ENCODE measurements around the gene NAT14. TPM values are rescaled to one million over a fixed set of nuclear protein-coding genes. Genes with fewer than 3 reads are reported as not detected.

NAT14 gene
- total and polyA plus RNA-seq, 7 experiments from 2014 or later, result 1.7 to 12.8 (median 3.5) TPM

GRCh38 chr19:55461259-55461973 is 23.6 kb upstream of the NAT14 start, which contains the start of gene ISOC2:
TSS of gene ISOC2 (minus strand) at chr19:55461642. CDS start at chr19:55456486, 5,156 bp downstream.
- peaks cover 4 to 12% of the 10 kb centered on the region in 2 donors for H3K4me1 ChIP-seq (ENCODE audit: control insufficient read depth in 2 of 2, insufficient read depth in 2 of 2, low read length in 2 of 2)
- H3K27me3 ChIP-seq (ENCODE audit: control insufficient read depth in 2 of 2, insufficient read depth in 2 of 2, low read length in 2 of 2), result no peaks in the 10 kb centered on the region
- POLR2A ChIA-PET, result interaction anchor here (0.6 to 2.6 kb wide), 11 partner anchors 14 to 207 kb away, joined by 3 to 29 read pairs (median 5); partner anchors contain the start of genes KMT5C, PPP6R1, TMEM238 and U2AF2
- H3K27ac ChIP-seq (ENCODE audit: low read depth, low read length), result peak within 1 kb of the TSS; percentile 79
- no peaks in the 10 kb centered on the region for H3K9me3 Mint-ChIP-seq
- H3K4me1 Mint-ChIP-seq, result peaks cover 14 to 33% (median 20%) of the 10 kb centered on the region in 7 donors
- intact Hi-C loops (cut with micrococcal nuclease), result loop anchor here (1.0 to 2.0 kb wide), 10 partner anchors 15 to 398 kb away; partner anchors contain the start of genes ZNF628 (in 2 of the 2), HSPBP1 (in 1 of the 2), KMT5C (in 1 of the 2) and PPP1R12C (in 1 of the 2)
- peak within 1 kb of the TSS; percentile 86 to 99 (median 92) for H3K4me3 Mint-ChIP-seq
- H3K36me3 ChIP-seq (ENCODE audit: control insufficient read depth in 2 of 3, insufficient read depth in 3 of 3, low read length in 3 of 3), result no peaks in the 10 kb centered on the region
- no peaks in the 10 kb centered on the region for H3K36me3 Mint-ChIP-seq
- peak within 1 kb of the TSS; percentile 91 for H3K4me3 ChIP-seq (ENCODE audit: low read length)
- DNase-seq (peak; percentile 99 to 100 (median 100)), ATAC-seq (peak; percentile 98)
- H3K9me3 ChIP-seq (ENCODE audit: control insufficient read depth in 2 of 3, low read length in 3 of 3), result no peaks in the 10 kb centered on the region
- H3K27me3 Mint-ChIP-seq, result peaks cover 0 to 2% (median 0%) of the 10 kb centered on the region in 5 donors
- peak within 1 kb of the TSS; percentile 68 to 94 (median 90) for H3K27ac Mint-ChIP-seq
- CTCF ChIA-PET, result interaction anchor here (0.7 to 1.2 kb wide), 4 partner anchors 24 to 172 kb away, joined by 3 to 6 read pairs (median 4); no protein-coding TSS in a partner anchor

GRCh38 chr19:55461974-55462626 is 22.9 kb upstream of the NAT14 start:
- POLR2A ChIA-PET, result interaction anchor here (0.6 to 2.6 kb wide), 10 partner anchors 14 to 203 kb away, joined by 3 to 29 read pairs (median 5); partner anchors contain the start of genes KMT5C, PPP6R1, TMEM238 and U2AF2

DNA sequence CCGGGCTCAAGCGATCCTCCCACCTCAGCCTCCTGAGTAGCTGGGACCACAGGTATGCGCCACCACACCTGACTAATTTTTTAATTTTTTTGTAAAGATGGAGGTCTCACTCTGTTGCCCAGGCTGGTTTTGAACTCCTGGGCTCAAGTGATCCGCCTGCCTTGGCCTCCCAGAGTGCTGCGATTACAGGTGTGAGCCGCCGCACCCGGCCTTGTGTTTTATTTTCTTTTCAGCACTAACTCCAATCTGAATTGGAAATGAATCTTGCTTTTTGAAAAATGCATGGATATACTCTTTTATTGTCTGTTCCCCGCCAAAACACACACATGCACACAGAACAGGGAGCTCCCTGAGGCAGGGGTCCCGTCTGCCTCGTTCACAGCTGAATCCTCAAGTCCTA is 22.3 kb upstream of the NAT14 start:
- POLR2A ChIA-PET, result interaction anchor here (1.4 to 2.6 kb wide), 2 partner anchors 13 to 170 kb away, joined by 4 to 29 read pairs; partner anchors contain the start of gene ZNF628

More at GRCh38 chr19:55461974-55462626, 22.9 kb upstream of the NAT14 start:
- H3K4me3 ChIP-seq (ENCODE audit: low read length), result peak overlapping the region; percentile 91
- CTCF ChIA-PET, result interaction anchor here (0.7 to 1.2 kb wide), 4 partner anchors 25 to 171 kb away, joined by 3 to 6 read pairs (median 4); no protein-coding TSS in a partner anchor
- DNase-seq (no peak), ATAC-seq (no peak)
- peaks cover 4 to 12% of the 10 kb centered on the region in 2 donors for H3K4me1 ChIP-seq (ENCODE audit: control insufficient read depth in 2 of 2, insufficient read depth in 2 of 2, low read length in 2 of 2)
- no peaks in the 10 kb centered on the region for H3K9me3 ChIP-seq (ENCODE audit: control insufficient read depth in 2 of 3, low read length in 3 of 3)
- Mint-ChIP-seq H3K27me3 (peaks cover 0 to 2% (median 0%) of the 10 kb centered on the region in 5 donors), H3K27ac (peak overlapping the region; percentile 68 to 94 (median 90)), H3K4me1 (peaks cover 14 to 33% (median 20%) of the 10 kb centered on the region in 7 donors), H3K4me3 (peak overlapping the region; percentile 86 to 99 (median 92)), H3K9me3 (no peaks in the 10 kb centered on the region), H3K36me3 (no peaks in the 10 kb centered on the region)
- H3K27ac ChIP-seq (ENCODE audit: low read depth, low read length), result peak overlapping the region; percentile 79
- intact Hi-C loops (cut with micrococcal nuclease), result loop anchor here (1.0 to 2.0 kb wide), 10 partner anchors 14 to 399 kb away; partner anchors contain the start of genes ZNF628 (in 2 of the 2), HSPBP1 (in 1 of the 2), KMT5C (in 1 of the 2) and PPP1R12C (in 1 of the 2)
- H3K36me3 ChIP-seq (ENCODE audit: control insufficient read depth in 2 of 3, insufficient read depth in 3 of 3, low read length in 3 of 3), result no peaks in the 10 kb centered on the region
- no peaks in the 10 kb centered on the region for H3K27me3 ChIP-seq (ENCODE audit: control insufficient read depth in 2 of 2, insufficient read depth in 2 of 2, low read length in 2 of 2)

GRCh38 chr19:55463583-55464031 is 21.4 kb upstream of the NAT14 start:
- H3K4me3 ChIP-seq (ENCODE audit: low read length), result no peak overlapping the region
- ATAC-seq (no peak), DNase-seq (no peak)
- H3K27ac Mint-ChIP-seq, result no peak overlapping the region
- intact Hi-C loops (cut with micrococcal nuclease), result no loop called here
- H3K4me1 ChIP-seq (ENCODE audit: control insufficient read depth in 2 of 2, insufficient read depth in 2 of 2, low read length in 2 of 2), result peaks cover 4 to 12% of the 10 kb centered on the region in 2 donors
- H3K27me3 ChIP-seq (ENCODE audit: control insufficient read depth in 2 of 2, insufficient read depth in 2 of 2, low read length in 2 of 2), result no peaks in the 10 kb centered on the region
- peaks cover 0 to 5% (median 0%) of the 10 kb centered on the region in 5 donors for H3K27me3 Mint-ChIP-seq
- H3K36me3 Mint-ChIP-seq, result no peaks in the 10 kb centered on the region
- H3K36me3 ChIP-seq (ENCODE audit: control insufficient read depth in 2 of 3, insufficient read depth in 3 of 3, low read length in 3 of 3), result no peaks in the 10 kb centered on the region
- no peak overlapping the region for H3K27ac ChIP-seq (ENCODE audit: low read depth, low read length)
- ChIA-PET POLR2A (interaction anchor here (2.6 kb wide), 1 partner anchor 12 kb away, joined by 29 read pairs; the partner anchor contains the start of gene ZNF628), CTCF (no interaction called here)
- no peaks in the 10 kb centered on the region for H3K9me3 ChIP-seq (ENCODE audit: control insufficient read depth in 2 of 3, low read length in 3 of 3)
- H3K9me3 Mint-ChIP-seq, result peaks cover 0 to 1% (median 0%) of the 10 kb centered on the region in 11 donors
- peak overlapping the region in 1 of 10 donors; percentile 45 for H3K4me3 Mint-ChIP-seq
- peaks cover 17 to 36% (median 20%) of the 10 kb centered on the region in 7 donors for H3K4me1 Mint-ChIP-seq

More for the DNA sequence above, 22.3 kb upstream of the NAT14 start:
- Histone ChIP-seq H3K9me3 (ENCODE audit: control insufficient read depth in 2 of 3, low read length in 3 of 3) (no peaks in the 10 kb centered on the region), H3K27me3 (ENCODE audit: control insufficient read depth in 2 of 2, insufficient read depth in 2 of 2, low read length in 2 of 2) (no peaks in the 10 kb centered on the region), H3K36me3 (ENCODE audit: control insufficient read depth in 2 of 3, insufficient read depth in 3 of 3, low read length in 3 of 3) (no peaks in the 10 kb centered on the region), H3K4me1 (ENCODE audit: control insufficient read depth in 2 of 2, insufficient read depth in 2 of 2, low read length in 2 of 2) (peaks cover 4 to 12% of the 10 kb centered on the region in 2 donors), H3K4me3 (ENCODE audit: low read length) (no peak overlapping the region), H3K27ac (ENCODE audit: low read depth, low read length) (no peak overlapping the region)
- CTCF ChIA-PET, result interaction anchor here (1.2 kb wide), 1 partner anchor 170 kb away, joined by 3 read pairs; no protein-coding TSS in a partner anchor
- intact Hi-C loops (cut with micrococcal nuclease), result no loop called here
- Mint-ChIP-seq H3K27me3 (peaks cover 0 to 5% (median 0%) of the 10 kb centered on the region in 5 donors), H3K27ac (peak overlapping the region in 5 of 9 donors; percentile 52 to 92 (median 68)), H3K36me3 (no peaks in the 10 kb centered on the region), H3K4me3 (peak overlapping the region; percentile 86 to 99 (median 92)), H3K4me1 (peaks cover 14 to 36% (median 20%) of the 10 kb centered on the region in 7 donors), H3K9me3 (peaks cover 0 to 1% (median 0%) of the 10 kb centered on the region in 11 donors)
- DNase-seq (no peak), ATAC-seq (no peak)

DNA sequence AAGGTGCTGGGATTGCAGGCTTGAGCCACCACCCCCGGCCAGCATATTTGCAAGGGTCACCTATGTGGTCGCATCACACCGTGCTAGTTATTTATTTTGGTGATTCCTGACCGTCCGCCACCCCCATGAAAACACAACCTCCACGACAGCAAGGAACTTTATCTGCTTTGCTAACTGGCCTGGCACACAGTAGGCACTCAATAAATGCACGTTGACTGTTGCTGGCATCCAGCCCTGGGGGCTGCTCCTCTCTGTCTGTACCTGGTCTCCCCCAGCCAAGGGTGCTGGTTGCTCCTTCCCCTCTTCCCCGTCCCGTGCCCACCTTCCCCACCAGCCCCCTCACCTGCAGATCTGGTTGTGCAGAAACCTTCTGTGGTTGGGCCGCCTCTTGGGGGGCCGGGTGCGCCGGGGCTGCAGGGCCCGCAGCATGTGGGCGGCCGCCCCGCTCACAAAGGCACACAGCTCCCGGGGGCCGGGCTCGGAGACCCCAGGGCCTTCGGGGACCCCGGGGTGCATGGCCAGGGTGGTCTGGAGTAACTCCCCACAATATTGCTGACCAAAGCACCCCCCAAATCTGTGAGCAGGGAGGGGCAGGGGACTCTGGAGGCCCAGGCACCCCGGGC is 20.8 kb upstream of the NAT14 start:
- H3K4me1 ChIP-seq (ENCODE audit: control insufficient read depth in 2 of 2, insufficient read depth in 2 of 2, low read length in 2 of 2), result peaks cover 4 to 12% of the 10 kb centered on the region in 2 donors
- no peak overlapping the region for H3K4me3 ChIP-seq (ENCODE audit: low read length)
- Mint-ChIP-seq H3K36me3 (no peaks in the 10 kb centered on the region), H3K27ac (no peak overlapping the region), H3K9me3 (peaks cover 0 to 1% (median 0%) of the 10 kb centered on the region in 11 donors), H3K4me3 (peak overlapping the region in 1 of 10 donors; percentile 45), H3K4me1 (peaks cover 17 to 32% (median 20%) of the 10 kb centered on the region in 7 donors), H3K27me3 (peaks cover 0 to 5% (median 0%) of the 10 kb centered on the region in 5 donors)
- CTCF ChIA-PET, result no interaction called here
- H3K36me3 ChIP-seq (ENCODE audit: control insufficient read depth in 2 of 3, insufficient read depth in 3 of 3, low read length in 3 of 3), result no peaks in the 10 kb centered on the region
- H3K9me3 ChIP-seq (ENCODE audit: control insufficient read depth in 2 of 3, low read length in 3 of 3), result no peaks in the 10 kb centered on the region
- POLR2A ChIA-PET, result no interaction called here
- ATAC-seq (no peak), DNase-seq (no peak)
- no peak overlapping the region for H3K27ac ChIP-seq (ENCODE audit: low read depth, low read length)
- intact Hi-C loops (cut with micrococcal nuclease), result no loop called here
- H3K27me3 ChIP-seq (ENCODE audit: control insufficient read depth in 2 of 2, insufficient read depth in 2 of 2, low read length in 2 of 2), result no peaks in the 10 kb centered on the region

Data from naive thymus-derived CD4-positive, alpha-beta T cell (primary cell).